ENCODE data around the gene CAPN10.
"Not testable (repeated sequence)": the region's sequence is repeated elsewhere in the genome, so short reads cannot be mapped to it uniquely, and the experiment has no call there.

The CAPN10 gene

GRCh38 chr2:240559286-240559685, 27.2 kb upstream of the CAPN10 start:
- H3K4me3 ChIP-seq (ENCODE audit: control insufficient read depth, low read depth, low read length), result no peak overlapping the region

GRCh38 chr2:240560084-240560479, 26.5 kb upstream of the CAPN10 start, which contains the start of gene DUSP28:
Gene DUSP28, plus strand, starts transcription at chr2:240560357. Its CDS starts 328 bp downstream, at chr2:240560685.
- DNase-seq (ENCODE audit: low read depth), result peak; percentile 16
- peak within 1 kb of the TSS; percentile 63 for H3K4me3 ChIP-seq (ENCODE audit: control insufficient read depth, low read depth, low read length)
- TF ChIP-seq, protein P1, sequence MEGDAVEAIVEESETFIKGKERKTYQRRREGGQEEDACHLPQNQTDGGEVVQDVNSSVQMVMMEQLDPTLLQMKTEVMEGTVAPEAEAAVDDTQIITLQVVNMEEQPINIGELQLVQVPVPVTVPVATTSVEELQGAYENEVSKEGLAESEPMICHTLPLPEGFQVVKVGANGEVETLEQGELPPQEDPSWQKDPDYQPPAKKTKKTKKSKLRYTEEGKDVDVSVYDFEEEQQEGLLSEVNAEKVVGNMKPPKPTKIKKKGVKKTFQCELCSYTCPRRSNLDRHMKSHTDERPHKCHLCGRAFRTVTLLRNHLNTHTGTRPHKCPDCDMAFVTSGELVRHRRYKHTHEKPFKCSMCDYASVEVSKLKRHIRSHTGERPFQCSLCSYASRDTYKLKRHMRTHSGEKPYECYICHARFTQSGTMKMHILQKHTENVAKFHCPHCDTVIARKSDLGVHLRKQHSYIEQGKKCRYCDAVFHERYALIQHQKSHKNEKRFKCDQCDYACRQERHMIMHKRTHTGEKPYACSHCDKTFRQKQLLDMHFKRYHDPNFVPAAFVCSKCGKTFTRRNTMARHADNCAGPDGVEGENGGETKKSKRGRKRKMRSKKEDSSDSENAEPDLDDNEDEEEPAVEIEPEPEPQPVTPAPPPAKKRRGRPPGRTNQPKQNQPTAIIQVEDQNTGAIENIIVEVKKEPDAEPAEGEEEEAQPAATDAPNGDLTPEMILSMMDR (IDR thresholded peaks at IDR 0.05; ENCODE audit: control insufficient read depth, insufficient read depth, low read depth, low read length, missing control alignments), result no peak

More at GRCh38 chr2:240559286-240559685, 27.2 kb upstream of the CAPN10 start:
- TF ChIP-seq, protein P1 (IDR thresholded peaks at IDR 0.05; ENCODE audit: control insufficient read depth, insufficient read depth, low read depth, low read length, missing control alignments), result no peak
- no peak for DNase-seq (ENCODE audit: low read depth)

DNA sequence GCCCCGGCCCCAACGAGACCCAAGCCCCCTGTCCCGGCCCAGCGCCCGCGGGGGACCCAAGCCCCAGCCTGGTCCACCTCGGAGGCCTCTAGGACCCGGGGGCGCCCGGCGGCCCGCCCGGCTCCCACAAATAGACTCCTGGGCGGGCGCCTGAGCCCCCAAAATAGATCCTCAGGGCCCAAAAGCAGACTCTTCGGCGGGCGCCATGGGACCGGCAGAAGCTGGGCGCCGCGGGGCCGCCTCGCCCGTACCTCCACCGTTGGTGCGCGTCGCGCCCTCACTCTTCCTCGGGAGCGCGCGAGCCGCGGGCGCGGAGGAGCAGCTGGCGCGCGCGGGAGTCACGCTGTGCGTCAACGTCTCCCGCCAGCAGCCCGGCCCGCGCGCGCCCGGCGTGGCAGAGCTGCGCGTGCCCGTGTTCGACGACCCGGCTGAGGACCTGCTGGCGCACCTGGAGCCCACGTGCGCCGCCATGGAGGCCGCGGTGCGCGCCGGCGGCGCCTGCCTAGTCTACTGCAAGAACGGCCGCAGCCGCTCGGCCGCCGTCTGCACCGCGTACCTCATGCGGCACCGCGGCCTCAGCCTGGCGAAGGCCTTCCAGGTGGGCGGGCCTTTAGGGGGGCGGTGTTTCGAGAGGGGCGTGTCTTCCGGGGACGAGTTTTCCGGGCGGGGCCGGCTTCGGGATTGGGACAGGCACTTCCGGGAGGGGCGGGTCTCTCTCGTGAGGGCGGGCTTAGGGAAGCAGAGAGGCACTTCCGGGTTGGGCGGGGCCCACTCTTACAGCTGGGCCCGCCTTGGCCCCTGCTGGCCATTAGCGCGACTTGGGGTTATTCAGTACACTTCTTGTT, 25.8 kb upstream of the CAPN10 start:
- peak; percentile 86 for DNase-seq (ENCODE audit: low read depth)
- TF ChIP-seq, protein P1 (IDR thresholded peaks at IDR 0.05; ENCODE audit: control insufficient read depth, insufficient read depth, low read depth, low read length, missing control alignments), result peak; percentile 29
- peak overlapping the region; percentile 63 for H3K4me3 ChIP-seq (ENCODE audit: control insufficient read depth, low read depth, low read length)

GRCh38 chr2:240561325-240561971, 25.1 kb upstream of the CAPN10 start:
- H3K4me3 ChIP-seq (ENCODE audit: control insufficient read depth, low read depth, low read length), result peak overlapping the region; percentile 48
- TF ChIP-seq, protein P1 (IDR thresholded peaks at IDR 0.05; ENCODE audit: control insufficient read depth, insufficient read depth, low read depth, low read length, missing control alignments), result no peak
- DNase-seq (ENCODE audit: low read depth), result peak; percentile 54

GRCh38 chr2:240563231-240563630, 23.3 kb upstream of the CAPN10 start:
- not testable (repeated sequence) for DNase-seq (ENCODE audit: low read depth); H3K4me3 ChIP-seq (ENCODE audit: control insufficient read depth, low read depth, low read length)

DNA sequence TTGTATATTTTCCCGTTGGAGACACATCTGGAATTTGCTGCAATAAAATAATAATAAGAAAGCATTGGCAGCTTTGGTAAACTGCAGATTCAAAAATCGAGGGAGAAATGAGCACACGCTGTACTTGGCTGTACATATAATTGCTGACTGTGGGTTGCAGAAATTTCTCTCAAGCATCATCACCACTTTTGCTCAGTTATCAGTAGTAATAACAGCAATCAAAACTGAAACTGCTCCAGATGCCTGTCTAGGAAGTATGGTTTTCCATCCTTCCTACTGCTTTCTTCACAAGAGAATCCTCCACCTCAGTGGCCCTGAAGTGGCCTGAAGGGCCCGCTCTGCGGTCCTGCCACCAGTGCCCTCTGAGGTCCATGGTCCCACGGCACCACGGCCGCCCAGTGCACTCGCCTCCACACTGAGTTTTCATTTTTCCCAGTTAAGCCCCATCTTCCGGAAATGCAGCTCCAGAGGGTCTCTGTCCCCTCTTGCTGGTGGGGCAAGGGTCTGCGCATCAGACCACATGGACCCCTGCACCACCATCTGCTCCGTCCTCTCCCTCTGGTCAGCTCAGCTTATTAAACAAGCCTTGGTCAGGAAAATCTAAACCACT, 22.5 kb upstream of the CAPN10 start:
- no peak for DNase-seq (ENCODE audit: low read depth)
- TF ChIP-seq, protein P1 (IDR thresholded peaks at IDR 0.05; ENCODE audit: control insufficient read depth, insufficient read depth, low read depth, low read length, missing control alignments), result no peak
- no peak overlapping the region for H3K4me3 ChIP-seq (ENCODE audit: control insufficient read depth, low read depth, low read length)

All from AG09309 (cell line).